ENCODE data around the gene DSC1. TPM values are rescaled to one million over a fixed set of nuclear protein-coding genes. Genes with fewer than 3 reads are reported as not detected.

The DSC1 gene
- total and polyA plus RNA-seq, 2 experiments from 2014 or later: not detected

- TF ChIP-seq, protein P1, sequence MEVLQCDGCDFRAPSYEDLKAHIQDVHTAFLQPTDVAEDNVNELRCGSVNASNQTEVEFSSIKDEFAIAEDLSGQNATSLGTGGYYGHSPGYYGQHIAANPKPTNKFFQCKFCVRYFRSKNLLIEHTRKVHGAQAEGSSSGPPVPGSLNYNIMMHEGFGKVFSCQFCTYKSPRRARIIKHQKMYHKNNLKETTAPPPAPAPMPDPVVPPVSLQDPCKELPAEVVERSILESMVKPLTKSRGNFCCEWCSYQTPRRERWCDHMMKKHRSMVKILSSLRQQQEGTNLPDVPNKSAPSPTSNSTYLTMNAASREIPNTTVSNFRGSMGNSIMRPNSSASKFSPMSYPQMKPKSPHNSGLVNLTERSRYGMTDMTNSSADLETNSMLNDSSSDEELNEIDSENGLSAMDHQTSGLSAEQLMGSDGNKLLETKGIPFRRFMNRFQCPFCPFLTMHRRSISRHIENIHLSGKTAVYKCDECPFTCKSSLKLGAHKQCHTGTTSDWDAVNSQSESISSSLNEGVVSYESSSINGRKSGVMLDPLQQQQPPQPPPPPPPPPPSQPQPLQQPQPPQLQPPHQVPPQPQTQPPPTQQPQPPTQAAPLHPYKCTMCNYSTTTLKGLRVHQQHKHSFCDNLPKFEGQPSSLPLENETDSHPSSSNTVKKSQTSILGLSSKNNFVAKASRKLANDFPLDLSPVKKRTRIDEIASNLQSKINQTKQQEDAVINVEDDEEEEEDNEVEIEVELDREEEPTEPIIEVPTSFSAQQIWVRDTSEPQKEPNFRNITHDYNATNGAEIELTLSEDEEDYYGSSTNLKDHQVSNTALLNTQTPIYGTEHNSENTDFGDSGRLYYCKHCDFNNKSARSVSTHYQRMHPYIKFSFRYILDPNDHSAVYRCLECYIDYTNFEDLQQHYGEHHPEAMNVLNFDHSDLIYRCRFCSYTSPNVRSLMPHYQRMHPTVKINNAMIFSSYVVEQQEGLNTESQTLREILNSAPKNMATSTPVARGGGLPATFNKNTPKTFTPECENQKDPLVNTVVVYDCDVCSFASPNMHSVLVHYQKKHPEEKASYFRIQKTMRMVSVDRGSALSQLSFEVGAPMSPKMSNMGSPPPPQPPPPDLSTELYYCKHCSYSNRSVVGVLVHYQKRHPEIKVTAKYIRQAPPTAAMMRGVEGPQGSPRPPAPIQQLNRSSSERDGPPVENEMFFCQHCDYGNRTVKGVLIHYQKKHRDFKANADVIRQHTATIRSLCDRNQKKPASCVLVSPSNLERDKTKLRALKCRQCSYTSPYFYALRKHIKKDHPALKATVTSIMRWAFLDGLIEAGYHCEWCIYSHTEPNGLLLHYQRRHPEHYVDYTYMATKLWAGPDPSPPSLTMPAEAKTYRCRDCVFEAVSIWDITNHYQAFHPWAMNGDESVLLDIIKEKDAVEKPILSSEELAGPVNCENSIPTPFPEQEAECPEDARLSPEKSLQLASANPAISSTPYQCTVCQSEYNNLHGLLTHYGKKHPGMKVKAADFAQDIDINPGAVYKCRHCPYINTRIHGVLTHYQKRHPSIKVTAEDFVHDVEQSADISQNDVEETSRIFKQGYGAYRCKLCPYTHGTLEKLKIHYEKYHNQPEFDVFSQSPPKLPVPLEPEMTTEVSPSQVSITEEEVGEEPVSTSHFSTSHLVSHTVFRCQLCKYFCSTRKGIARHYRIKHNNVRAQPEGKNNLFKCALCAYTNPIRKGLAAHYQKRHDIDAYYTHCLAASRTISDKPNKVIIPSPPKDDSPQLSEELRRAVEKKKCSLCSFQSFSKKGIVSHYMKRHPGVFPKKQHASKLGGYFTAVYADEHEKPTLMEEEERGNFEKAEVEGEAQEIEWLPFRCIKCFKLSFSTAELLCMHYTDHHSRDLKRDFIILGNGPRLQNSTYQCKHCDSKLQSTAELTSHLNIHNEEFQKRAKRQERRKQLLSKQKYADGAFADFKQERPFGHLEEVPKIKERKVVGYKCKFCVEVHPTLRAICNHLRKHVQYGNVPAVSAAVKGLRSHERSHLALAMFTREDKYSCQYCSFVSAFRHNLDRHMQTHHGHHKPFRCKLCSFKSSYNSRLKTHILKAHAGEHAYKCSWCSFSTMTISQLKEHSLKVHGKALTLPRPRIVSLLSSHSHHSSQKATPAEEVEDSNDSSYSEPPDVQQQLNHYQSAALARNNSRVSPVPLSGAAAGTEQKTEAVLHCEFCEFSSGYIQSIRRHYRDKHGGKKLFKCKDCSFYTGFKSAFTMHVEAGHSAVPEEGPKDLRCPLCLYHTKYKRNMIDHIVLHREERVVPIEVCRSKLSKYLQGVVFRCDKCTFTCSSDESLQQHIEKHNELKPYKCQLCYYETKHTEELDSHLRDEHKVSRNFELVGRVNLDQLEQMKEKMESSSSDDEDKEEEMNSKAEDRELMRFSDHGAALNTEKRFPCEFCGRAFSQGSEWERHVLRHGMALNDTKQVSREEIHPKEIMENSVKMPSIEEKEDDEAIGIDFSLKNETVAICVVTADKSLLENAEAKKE (CRISPR knock-in tag; IDR thresholded peaks at IDR 0.05): no peak
- TF ChIP-seq EZH2 (IDR thresholded peaks at IDR 0.05; ENCODE audit: low read depth, unreplicated experiment): no peak
Observed at GRCh38 chr18:31103423-31103822, 59.2 kb downstream of the DSC1 start (continued).

DNA sequence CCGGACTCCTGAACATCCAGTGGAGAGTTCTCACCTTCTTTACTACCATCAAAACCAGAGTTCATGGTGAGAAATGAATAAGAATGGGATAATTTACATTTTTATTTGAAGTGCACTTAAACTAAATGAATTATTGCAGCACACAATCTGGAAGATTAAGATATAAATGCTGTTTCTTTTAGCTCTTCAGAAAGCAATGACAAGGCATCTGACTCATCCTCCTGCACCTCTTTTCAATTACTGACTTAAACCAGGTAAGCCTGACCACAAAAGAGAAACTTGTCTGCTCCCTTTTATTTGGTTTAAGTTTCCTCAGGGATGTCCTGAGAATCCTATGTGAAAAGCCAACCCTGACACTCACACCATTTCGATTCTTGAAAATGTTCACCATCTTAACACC lies 59.7 kb downstream of the DSC1 start:
- Mint-ChIP-seq H3K4me1 (peaks cover 31% of the 10 kb centered on the region), H3K9me3 (no peaks in the 10 kb centered on the region), H3K36me3 (ENCODE audit: low read depth) (no peaks in the 10 kb centered on the region), H3K27me3 (ENCODE audit: insufficient read depth, low read depth, poor library complexity) (peaks cover 4% of the 10 kb centered on the region), H3K27ac (no peak overlapping the region), H3K4me3 (peak overlapping the region; percentile 80)
- no peak overlapping the region for H2AFZ ChIP-seq
- H3K4me2 ChIP-seq: peak overlapping the region; percentile 79
- H3F3A ChIP-seq (replicated peaks; ENCODE audit: low read depth): no peaks in the 10 kb centered on the region
- peak overlapping the region; percentile 88 for H3K4me3 ChIP-seq
- H4K20me1 ChIP-seq (replicated peaks; ENCODE audit: insufficient read depth): no peaks in the 10 kb centered on the region
- peaks cover 20% of the 10 kb centered on the region for H3K4me1 ChIP-seq (ENCODE audit: insufficient read depth)
- H3K27me3 ChIP-seq (ENCODE audit: insufficient read depth): peaks cover 6% of the 10 kb centered on the region; the same call in 1 of the 2 replicates
- no peak overlapping the region for H3K27ac ChIP-seq (ENCODE audit: low read depth)
- no peak for ATAC-seq
- H3K79me2 ChIP-seq (replicated peaks; ENCODE audit: insufficient read depth): peaks cover 23% of the 10 kb centered on the region
- no peaks in the 10 kb centered on the region for H3K9me2 ChIP-seq (ENCODE audit: insufficient read depth)
- TF ChIP-seq POLR2AphosphoS5 (IDR thresholded peaks at IDR 0.05; ENCODE audit: low read depth) (no peak), NANOG (IDR thresholded peaks at IDR 0.05; ENCODE audit: borderline replicate concordance) (no peak), STAT1 (IDR thresholded peaks at IDR 0.05; ENCODE audit: unreplicated experiment) (no peak)
- no peaks in the 10 kb centered on the region for H3K36me3 ChIP-seq (ENCODE audit: insufficient read depth)
- DNase-seq (ENCODE audit: low spot score): no peak
